Eye (tissue), 1 donor: ENCODE data around the gene FBRSL1.

ENCODE experiments used
- DNase-seq: peaks from one replicate; pipeline ENCODE4 v3.0.0-alpha.2; 2015

The FBRSL1 gene

GRCh38 chr12:132545955-132546354, 56.0 kb downstream of the FBRSL1 start:
- DNase-seq = no peak

- DNase-seq = peak; percentile 35
These were observed 56.7 kb downstream of the FBRSL1 start for GRCh38 chr12:132546647-132547046.

- DNase-seq = no peak
These were observed 57.3 kb downstream of the FBRSL1 start for GRCh38 chr12:132547205-132547740.

- no peak for DNase-seq
These were observed 58.6 kb downstream of the FBRSL1 start for GRCh38 chr12:132548430-132549058.

- DNase-seq = no peak
These were observed 59.1 kb downstream of the FBRSL1 start for GRCh38 chr12:132549059-132549458.

GRCh38 chr12:132550014-132550802, 60.3 kb downstream of the FBRSL1 start:
- DNase-seq = peak; percentile 77

GRCh38 chr12:132550830-132551640, 61.1 kb downstream of the FBRSL1 start:
- DNase-seq = no peak

GRCh38 chr12:132551641-132552031, 61.7 kb downstream of the FBRSL1 start:
- no peak for DNase-seq

- no peak for DNase-seq
These were observed 65.1 kb downstream of the FBRSL1 start for GRCh38 chr12:132554845-132555630.

- no peak for DNase-seq
These were observed 65.7 kb downstream of the FBRSL1 start for GRCh38 chr12:132555686-132556085.

- no peak for DNase-seq
These were observed 66.3 kb downstream of the FBRSL1 start for GRCh38 chr12:132556216-132556615.

- DNase-seq = no peak
These were observed 66.8 kb downstream of the FBRSL1 start for GRCh38 chr12:132556801-132557200.

GRCh38 chr12:132557291-132558015, 67.5 kb downstream of the FBRSL1 start:
- DNase-seq = no peak

- peak; percentile 58 for DNase-seq
These were observed 68.3 kb downstream of the FBRSL1 start for GRCh38 chr12:132558042-132558856.

GRCh38 chr12:132558861-132559623, 69.1 kb downstream of the FBRSL1 start:
- peak; percentile 86 for DNase-seq

- DNase-seq = peak; percentile 86
These were observed 69.9 kb downstream of the FBRSL1 start for GRCh38 chr12:132559652-132560363.

GRCh38 chr12:132560364-132560613, 70.3 kb downstream of the FBRSL1 start:
- no peak for DNase-seq

- peak; percentile 93 for DNase-seq
These were observed 70.9 kb downstream of the FBRSL1 start for GRCh38 chr12:132560614-132561426.
